GM19239 (cell line): ENCODE data around the gene WWOX.

Experiments used
- DNase-seq: peaks from one replicate; pipeline ENCODE4 v3.0.0; 2011; ENCODE audit warnings: low spot score; ENCODE audit not compliant: insufficient read length
- FAIRE-seq: peaks from 2 replicates; lab custom pipeline; 2011; peaks lifted over from hg19 to GRCh38; lab: Jason Lieb, UNC

Gene WWOX

GRCh38 chr16:78217276-78217675 lies 117.8 kb downstream of the WWOX start:
- FAIRE-seq (no peak), DNase-seq (no peak)

GRCh38 chr16:78218279-78218678 lies 118.8 kb downstream of the WWOX start:
- no peak for DNase-seq
- no peak for FAIRE-seq

- no peak for FAIRE-seq
- DNase-seq = no peak
These were observed 119.6 kb downstream of the WWOX start for GRCh38 chr16:78218856-78219651.

GRCh38 chr16:78220571-78220970 lies 121.1 kb downstream of the WWOX start:
- DNase-seq = no peak
- no peak for FAIRE-seq

GRCh38 chr16:78221892-78222291 lies 122.4 kb downstream of the WWOX start:
- DNase-seq = no peak
- FAIRE-seq = no peak

GRCh38 chr16:78224342-78224741 lies 124.9 kb downstream of the WWOX start:
- FAIRE-seq (no peak), DNase-seq (no peak)

- DNase-seq = no peak
- FAIRE-seq = no peak
These were observed 126.5 kb downstream of the WWOX start for GRCh38 chr16:78225919-78226318.

- FAIRE-seq = no peak
These were observed 128.4 kb downstream of the WWOX start for GRCh38 chr16:78227855-78228254.

GRCh38 chr16:78228704-78229103 lies 129.2 kb downstream of the WWOX start:
- FAIRE-seq (no peak), DNase-seq (no peak)

More at GRCh38 chr16:78227855-78228254, 128.4 kb downstream of the WWOX start:
- DNase-seq = no peak

- DNase-seq (no peak), FAIRE-seq (no peak)
These were observed 131.4 kb downstream of the WWOX start for GRCh38 chr16:78230832-78231231.

- FAIRE-seq = peak; percentile 85
- DNase-seq = peak; percentile 80
These were observed 135.8 kb downstream of the WWOX start for GRCh38 chr16:78235168-78235800.

GRCh38 chr16:78235876-78236275 lies 136.4 kb downstream of the WWOX start:
- no peak for FAIRE-seq

GRCh38 chr16:78237841-78238240 lies 138.4 kb downstream of the WWOX start:
- FAIRE-seq = no peak
- DNase-seq = no peak

More at GRCh38 chr16:78235876-78236275, 136.4 kb downstream of the WWOX start:
- DNase-seq = no peak

GRCh38 chr16:78240459-78241222 lies 141.2 kb downstream of the WWOX start:
- no peak for DNase-seq
- FAIRE-seq = no peak

- FAIRE-seq = no peak
These were observed 142.8 kb downstream of the WWOX start for GRCh38 chr16:78242239-78242630.

GRCh38 chr16:78244131-78244895 lies 144.9 kb downstream of the WWOX start:
- FAIRE-seq = no peak
- DNase-seq = no peak

More at GRCh38 chr16:78242239-78242630, 142.8 kb downstream of the WWOX start:
- DNase-seq = no peak

GRCh38 chr16:78246559-78246958 lies 147.1 kb downstream of the WWOX start:
- no peak for FAIRE-seq
- no peak for DNase-seq

GRCh38 chr16:78249056-78249455 lies 149.6 kb downstream of the WWOX start:
- FAIRE-seq (no peak), DNase-seq (no peak)

GRCh38 chr16:78249832-78250231 lies 150.4 kb downstream of the WWOX start:
- FAIRE-seq (no peak), DNase-seq (no peak)

- DNase-seq = no peak
- no peak for FAIRE-seq
These were observed 151.7 kb downstream of the WWOX start for GRCh38 chr16:78251115-78251514.
